ENCODE data around the gene LRFN2.

The LRFN2 gene

GRCh38 chr6:40343318-40343876, 243.8 kb downstream of the LRFN2 start:
- DNase-seq, result no peak

GRCh38 chr6:40342723-40343122, 244.4 kb downstream of the LRFN2 start:
- no peak for DNase-seq

- DNase-seq, result no peak
Observed at GRCh38 chr6:40341726-40342125, 245.4 kb downstream of the LRFN2 start.
